Kidney epithelial cell (primary cell): Measurements from ENCODE around the gene OR52I2. TPM values are rescaled to one million over a fixed set of nuclear protein-coding genes. Genes with fewer than 3 reads are reported as not detected.

Source experiments
- DNase-seq: peaks from one replicate; pipeline ENCODE4 v3.0.0-alpha.2; 2010; ENCODE audit warnings: low read depth
- H3K27me3 ChIP-seq: 2 replicates; pipeline ENCODE4 v1.6.0; 2011; ENCODE audit warnings: low read length; ENCODE audit not compliant: control insufficient read depth, insufficient read depth
- H3K36me3 ChIP-seq: 2 replicates; pipeline ENCODE4 v1.5.1; 2011; ENCODE audit warnings: low read length; ENCODE audit not compliant: control insufficient read depth, insufficient read depth
- H3K4me3 ChIP-seq: 2 replicates; pipeline ENCODE4 v1.5.1; 2011; ENCODE audit warnings: low read depth, mild to moderate bottlenecking, control low read depth, low read length
- CTCF ChIP-seq: IDR thresholded peaks from 2 replicates; pipeline ENCODE4 v1.5.1; 2011; ENCODE audit warnings: mild to moderate bottlenecking, moderate library complexity, low read length, control low read depth, inconsistent platforms; ENCODE audit not compliant: insufficient read depth, poor library complexity, severe bottlenecking
- total RNA-seq: library from RNA; depleted of rRNA; stranded (reverse); fragments of >200 nt; gene quantifications from 2 replicates; pipeline ENCODE4 v1.2.3, GENCODE V29; 2015

OR52I2 gene
- total RNA-seq, 1 donor from 2014 or later = not detected

DNA sequence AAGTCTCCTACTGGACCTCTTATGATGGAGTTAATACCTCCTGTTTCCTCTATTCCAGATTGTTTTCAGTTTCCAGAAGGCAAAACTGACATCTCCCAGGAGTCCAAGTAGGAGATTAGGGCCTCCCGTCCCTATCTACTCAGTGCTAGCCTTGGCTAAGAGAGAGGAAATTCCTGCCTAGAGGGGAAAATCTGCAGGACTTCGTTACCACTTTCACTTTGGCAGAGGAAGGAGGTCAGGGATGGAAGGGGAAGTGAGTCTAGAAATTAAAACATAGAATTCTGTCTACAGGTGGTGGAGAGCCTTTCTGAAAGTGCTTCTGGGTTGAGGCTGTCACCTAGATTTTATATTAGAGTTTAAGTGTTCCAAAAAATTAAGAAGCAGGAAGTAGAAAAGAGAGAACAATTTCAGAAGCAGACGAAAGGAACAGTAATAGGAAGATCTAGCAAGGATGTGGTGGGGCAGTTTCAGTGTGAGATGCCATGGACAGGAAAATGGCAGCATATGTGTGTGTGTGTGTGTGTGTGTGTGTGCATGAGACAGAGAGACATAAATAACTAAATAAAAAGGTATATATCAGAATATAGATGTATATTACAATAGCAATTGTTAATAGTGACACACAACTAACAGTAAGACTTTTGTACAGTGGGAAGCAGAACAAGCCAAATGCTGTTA is 28.9 kb downstream of the OR52I2 start:
- DNase-seq = no peak
- Histone ChIP-seq H3K27me3 (no peaks in the 10 kb centered on the region), H3K4me3 (no peak overlapping the region), H3K36me3 (no peaks in the 10 kb centered on the region)
- no peak for TF ChIP-seq CTCF

DNA sequence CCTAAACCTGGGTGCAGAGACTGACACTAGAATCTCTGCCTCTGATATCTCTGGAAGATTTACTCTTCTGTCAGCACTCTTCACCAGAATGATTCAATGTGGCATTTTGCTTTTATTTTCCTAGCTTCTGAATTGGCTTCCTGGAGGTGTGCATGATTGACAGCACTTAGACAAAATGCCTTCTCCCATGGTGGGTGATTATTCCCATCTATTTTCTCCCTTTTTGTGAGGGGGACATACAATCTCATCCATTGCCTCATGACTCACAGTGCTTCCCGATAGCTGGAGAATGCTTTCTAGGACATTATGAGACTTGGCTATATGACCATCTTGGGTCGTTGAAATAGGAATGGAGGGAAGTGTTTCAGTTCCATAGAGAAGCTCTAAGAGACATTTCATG is 30.4 kb downstream of the OR52I2 start:
- TF ChIP-seq CTCF = no peak
- no peak overlapping the region for H3K4me3 ChIP-seq
- H3K36me3 ChIP-seq = no peaks in the 10 kb centered on the region
- DNase-seq = no peak
- no peaks in the 10 kb centered on the region for H3K27me3 ChIP-seq

DNA sequence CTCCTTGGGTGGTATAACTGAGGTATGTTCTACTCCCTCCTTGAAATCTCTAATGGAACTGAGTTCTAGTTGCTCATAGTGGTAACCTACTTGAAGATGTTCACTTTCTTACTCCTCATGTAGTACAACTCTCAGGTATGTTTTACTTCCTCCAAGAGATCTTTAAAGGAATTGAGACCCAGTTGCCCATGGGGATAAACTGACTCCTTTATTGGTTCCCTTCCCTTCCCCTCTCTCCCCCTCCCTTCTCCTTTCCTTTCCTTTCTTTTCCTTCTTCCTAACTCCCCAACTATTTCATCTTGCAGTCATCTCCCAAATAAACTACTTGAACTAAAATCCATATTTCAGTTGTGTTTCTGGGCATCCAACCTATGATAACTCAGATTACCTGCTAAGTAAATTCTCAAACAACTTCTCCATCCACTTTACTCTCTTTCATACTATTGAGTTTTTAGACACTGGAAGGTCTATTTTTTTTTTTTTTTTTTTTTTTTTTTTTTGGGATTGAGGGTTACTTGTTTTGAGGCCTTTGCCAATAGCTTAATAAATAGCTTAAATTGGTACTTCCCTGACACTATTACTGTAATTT is 34.4 kb downstream of the OR52I2 start:
- Histone ChIP-seq H3K27me3 (no peaks in the 10 kb centered on the region), H3K4me3 (no peak overlapping the region), H3K36me3 (no peaks in the 10 kb centered on the region)
- no peak for DNase-seq
- TF ChIP-seq CTCF = no peak

DNA sequence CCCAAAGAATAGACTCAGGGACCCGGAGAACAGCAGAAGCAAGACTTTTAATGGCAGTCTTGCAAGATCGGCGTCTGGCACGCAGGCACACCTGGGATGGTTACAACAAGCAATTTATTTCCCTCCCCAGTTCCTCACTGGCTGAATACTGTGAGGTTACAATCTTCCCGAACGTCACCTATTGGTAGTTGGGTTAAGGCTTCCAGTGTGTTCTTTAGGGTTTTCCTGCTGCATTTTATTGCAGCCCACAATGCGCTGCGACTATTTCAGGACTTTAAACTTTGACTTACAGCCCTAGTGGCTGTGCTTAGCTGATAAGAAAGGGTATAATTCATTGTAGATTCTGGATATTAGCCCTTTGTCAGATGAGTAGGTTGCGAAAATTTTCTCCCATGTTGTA is 38.0 kb downstream of the OR52I2 start:
- no peak for DNase-seq
- Histone ChIP-seq H3K27me3 (no peaks in the 10 kb centered on the region), H3K36me3 (no peaks in the 10 kb centered on the region), H3K4me3 (no peak overlapping the region)
- TF ChIP-seq CTCF = no peak

DNA sequence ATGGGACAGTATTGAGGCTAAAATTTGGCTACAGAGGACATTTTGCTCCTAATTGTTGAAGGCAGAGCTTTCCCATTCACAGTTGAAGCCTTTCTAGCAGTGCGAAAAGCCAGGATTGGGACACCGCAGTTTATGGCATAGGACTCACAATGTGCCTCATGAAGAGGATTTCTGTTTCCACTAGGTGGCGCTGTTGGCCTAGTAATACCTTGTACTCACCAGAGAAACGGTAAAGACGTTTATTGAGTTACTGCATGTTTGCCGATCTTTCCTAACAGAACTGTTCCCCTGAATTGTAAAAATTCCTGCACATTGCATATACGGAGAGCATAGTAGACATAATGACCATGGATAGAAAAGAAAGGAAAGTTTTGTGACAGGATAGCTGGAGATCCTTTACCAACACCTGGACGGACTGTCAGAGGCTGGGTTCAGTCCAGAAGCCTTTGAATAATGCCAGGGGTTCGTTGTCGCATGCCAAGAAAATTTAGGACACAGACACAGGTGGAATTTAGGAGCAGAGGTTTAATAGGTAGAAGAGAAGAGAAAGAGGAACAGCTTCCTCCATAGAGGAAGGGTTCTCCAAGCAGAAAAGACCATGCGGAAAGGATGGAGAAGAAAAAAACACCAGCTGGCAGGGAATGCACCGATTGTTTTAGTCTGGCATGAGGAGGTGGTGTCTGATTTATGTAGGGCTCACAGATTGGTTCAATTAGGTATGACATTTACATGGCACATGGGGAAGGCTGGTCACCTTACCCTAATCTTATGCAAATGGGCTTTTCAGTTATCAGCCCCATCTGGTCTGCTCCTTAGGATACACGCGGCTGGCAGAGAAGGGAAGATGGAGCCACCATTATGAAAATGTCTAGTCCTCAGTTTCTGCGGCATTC is 44.9 kb downstream of the OR52I2 start:
- Histone ChIP-seq H3K4me3 (no peak overlapping the region), H3K36me3 (no peaks in the 10 kb centered on the region), H3K27me3 (no peaks in the 10 kb centered on the region)
- TF ChIP-seq CTCF = peak; percentile 67
- peak; percentile 5 for DNase-seq
